HCT116 (cell line): ENCODE measurements around the gene DDX47. TPM values are rescaled to one million over a fixed set of nuclear protein-coding genes. Genes with fewer than 3 reads are reported as not detected.
"Not testable (repeated sequence)": the region's sequence is repeated elsewhere in the genome, so short reads cannot be mapped to it uniquely, and the experiment has no call there.

ENCODE experiments used
- ATAC-seq: fragments of 200-7000 bp; cut with Tn5 transposase; 2 replicates; pipeline ENCODE4 v1.9.1; 2020; ENCODE audit warnings: mild to moderate bottlenecking, moderate library complexity
- BruUV-seq: library from RNA; stranded (reverse); fragments of 400-500 nt; replicated peaks from 2 replicates; lab custom pipeline; 2021; lab: Mats Ljungman, UMichigan
- CTCF ChIA-PET: fragments of 300-600 bp; sonication (Branson Sonifier 250); formaldehyde crosslinking; loops from one replicate; lab custom pipeline; 2021; ENCODE audit warnings: antibody characterized with exemption; lab: Charles Lee
- POLR2A ChIA-PET: fragments of 300-600, 350-600 bp; sonication (Branson Sonifier 250); formaldehyde crosslinking; loops from one replicate; lab custom pipeline; 2021; ENCODE audit warnings: antibody characterized with exemption; lab: Charles Lee
- RAD21 ChIA-PET, 2 experiments: fragments of 300-600 bp; sonication (Branson Sonifier 250); formaldehyde crosslinking; loops; one replicate each; lab custom pipeline; 2023; ENCODE audit warnings: low total read pairs in 2 of 2; ENCODE audit not compliant: uncharacterized antibody in 2 of 2, unreplicated experiment in 2 of 2, low non-redundant PET in 1 of 2; lab: Charles Lee
- DNase-seq: peaks from one replicate; pipeline ENCODE4 v3.0.0-alpha.2; 2010; ENCODE audit warnings: low read depth, low spot score
- H2AFZ ChIP-seq: fragments of 200-600 bp; shearing (Covaris generic), sonication (generic); 2 replicates; pipeline ENCODE4 v1.6.1; 2017; ENCODE audit warnings: low read depth, mixed run types, mixed read lengths, antibody characterized with exemption, low read length; ENCODE audit not compliant: poor library complexity, severe bottlenecking
- H3K27ac ChIP-seq: 2 replicates; pipeline ENCODE4 v1.5.1; 2012; ENCODE audit warnings: low read depth, low read length
- H3K27me3 ChIP-seq: fragments of 200-600 bp; sonication (generic); 2 replicates; pipeline ENCODE4 v1.6.1; 2016; ENCODE audit warnings: mixed run types, low read length, mixed read lengths; ENCODE audit not compliant: insufficient read depth
- H3K36me3 ChIP-seq, 2 experiments: fragments of 200-500 bp in 1 of 2; fragments of 200-600 bp in 1 of 2; sonication (Bioruptor generic) in 1 of 2; sonication (generic) in 1 of 2; 2 replicates each; pipeline versions ENCODE4 v1.5.1 to v1.6.1; 2014 to 2016; ENCODE audit warnings: low read length in 2 of 2, inconsistent platforms in 1 of 2, mixed read lengths in 1 of 2, mixed run types in 1 of 2; ENCODE audit not compliant: insufficient read depth in 2 of 2, control insufficient read depth in 1 of 2
- H3K4me1 ChIP-seq, 2 experiments: fragments of 200-600 bp in 1 of 2; sonication (generic) in 1 of 2; 2 replicates each; pipeline versions ENCODE4 v1.5.1 to v1.6.1; 2012 to 2017; ENCODE audit warnings: low read length in 2 of 2, inconsistent platforms in 1 of 2, mild to moderate bottlenecking in 1 of 2, mixed read lengths in 1 of 2, mixed run types in 1 of 2, moderate library complexity in 1 of 2; ENCODE audit not compliant: insufficient read depth in 2 of 2, control insufficient read depth in 1 of 2
- H3K4me2 ChIP-seq: fragments of 200-600 bp; sonication (generic); 2 replicates; pipeline ENCODE4 v1.6.1; 2017; ENCODE audit warnings: mixed run types, low read length, mixed read lengths
- H3K4me3 ChIP-seq, 2 experiments: fragments of 200-600 bp in 1 of 2; sonication (generic) in 1 of 2; replicated peaks in 1 of 2; 2 replicates each; pipeline ENCODE4 v1.5.1; 2011 to 2016; ENCODE audit warnings: low read length in 2 of 2, control low read depth in 1 of 2, low read depth in 1 of 2, mild to moderate bottlenecking in 1 of 2, mixed read lengths in 1 of 2, mixed run types in 1 of 2
- H3K79me2 ChIP-seq: fragments of 200-600 bp; sonication (generic); 2 replicates; pipeline ENCODE4 v1.6.1; 2017; ENCODE audit warnings: mild to moderate bottlenecking, mixed run types, low read length, moderate library complexity, mixed read lengths; ENCODE audit not compliant: insufficient read depth
- H3K9ac ChIP-seq: fragments of 200-600 bp; sonication (generic); 2 replicates; pipeline ENCODE4 v1.6.1; 2016; ENCODE audit warnings: low read length, mixed read lengths
- H3K9me2 ChIP-seq: fragments of 200-600 bp; sonication (generic), shearing (Covaris generic); 2 replicates; pipeline ENCODE4 v1.6.1; 2017; ENCODE audit warnings: mixed run types, mild to moderate bottlenecking, moderate library complexity; ENCODE audit not compliant: insufficient read depth
- H3K9me3 ChIP-seq, 2 experiments: fragments of 200-500 bp in 1 of 2; fragments of 200-600 bp in 1 of 2; sonication (Bioruptor generic) in 1 of 2; sonication (generic) in 1 of 2; 2 replicates each; pipeline ENCODE4 v1.6.1; 2014 to 2017; ENCODE audit warnings: low read length in 2 of 2, mixed read lengths in 2 of 2, inconsistent platforms in 1 of 2, low read depth in 1 of 2, mild to moderate bottlenecking in 1 of 2, mixed run types in 1 of 2, moderate library complexity in 1 of 2; ENCODE audit not compliant: control insufficient read depth in 1 of 2, insufficient read depth in 1 of 2
- H4K20me1 ChIP-seq: fragments of 200-600 bp; sonication (generic), shearing (Covaris generic); 2 replicates; pipeline ENCODE4 v1.6.1; 2017; ENCODE audit warnings: mixed run types, mild to moderate bottlenecking, moderate library complexity; ENCODE audit not compliant: insufficient read depth
- CBX3 ChIP-seq: IDR thresholded peaks from 2 replicates; pipeline ENCODE4 v1.6.1; 2012; ENCODE audit warnings: low read depth
- CEBPB ChIP-seq: IDR thresholded peaks from 2 replicates; pipeline ENCODE4 v1.6.1; 2012; ENCODE audit warnings: low read depth
- EGR1 ChIP-seq: IDR thresholded peaks from 2 replicates; pipeline ENCODE4 v1.6.1; 2012; ENCODE audit warnings: low read depth
- ELF1 ChIP-seq: IDR thresholded peaks from 2 replicates; pipeline ENCODE4 v1.6.1; 2012; ENCODE audit warnings: low read depth, borderline replicate concordance
- EZH2 ChIP-seq: fragments of 200-600 bp; sonication (generic); IDR thresholded peaks from 2 replicates; pipeline ENCODE4 v1.6.1; 2017; ENCODE audit warnings: antibody characterized with exemption, mixed run types
- EZH2phosphoT487 ChIP-seq: fragments of 200-600 bp; IDR thresholded peaks from 2 replicates; pipeline ENCODE4 v1.6.1; 2018; ENCODE audit warnings: antibody characterized with exemption, borderline replicate concordance
- POLR2AphosphoS5 ChIP-seq: IDR thresholded peaks from 2 replicates; pipeline ENCODE4 v1.6.1; 2011; ENCODE audit warnings: mild to moderate bottlenecking, low read depth, low read length, moderate library complexity
- SIN3A ChIP-seq: IDR thresholded peaks from 2 replicates; pipeline ENCODE4 v1.6.1; 2012; ENCODE audit warnings: low read depth
- SP1 ChIP-seq: IDR thresholded peaks from 2 replicates; pipeline ENCODE4 v1.6.1; 2012; ENCODE audit warnings: low read depth
- TCF7L2 ChIP-seq: IDR thresholded peaks from 2 replicates; pipeline ENCODE4 v1.7.0; 2011; ENCODE audit warnings: borderline replicate concordance, inconsistent platforms; ENCODE audit not compliant: insufficient read depth, insufficient read length; ENCODE audit errors: extremely low read depth
- intact Hi-C: fragments of 100-400 bp; cut with micrococcal nuclease; formaldehyde crosslinking; loops from 2 replicates; pipeline ENCODE4 v1.10.0; 2022
- total RNA-seq: library from RNA; stranded (reverse); gene quantifications from one replicate; pipeline ENCODE4 v1.2.1, GENCODE V29; 2021; ENCODE audit not compliant: unreplicated experiment
- TF ChIP-seq, protein P1 (sequence below), 3 experiments: fragments of 200-600 bp in 1 of 3; sonication (generic) in 1 of 3; IDR thresholded peaks in 2 of 3; conservative IDR thresholded peaks in 1 of 3; 2 replicates each; pipeline ENCODE4 v1.5.1; 2012 to 2017; ENCODE audit warnings: low read depth in 2 of 3, low read length in 2 of 3, antibody characterized with exemption in 1 of 3, borderline replicate concordance in 1 of 3, control low read depth in 1 of 3, mild to moderate bottlenecking in 1 of 3, mixed read lengths in 1 of 3, mixed run types in 1 of 3, moderate library complexity in 1 of 3; ENCODE audit not compliant: insufficient read depth in 1 of 3
- TF ChIP-seq, protein P2 (sequence below): IDR thresholded peaks from 2 replicates; pipeline ENCODE4 v1.6.1; 2012; ENCODE audit warnings: low read depth

DDX47 gene
- total RNA-seq, 1 experiment from 2014 or later: 103 TPM

- ATAC-seq, intact Hi-C loops, H3K27me3 ChIP-seq, H3K9me2 ChIP-seq, H2AFZ ChIP-seq, H4K20me1 ChIP-seq, CTCF ChIA-PET, DNase-seq, H3K9me3 ChIP-seq: not testable (repeated sequence)
- peak overlapping the region; percentile 85 for H3K27ac ChIP-seq
- 0 out of 4 replicates have a peak, but pooled peaks cover 0 to 13% of the 10 kb centered on the region in 2 experiments for H3K36me3 ChIP-seq
- ChIA-PET RAD21 (interaction anchor here in 1 of 2 experiments (3.1 kb wide), 1 partner anchor 52 kb away, joined by 12 read pairs; the partner anchor contains the start of gene GPRC5A), POLR2A (interaction anchor here (3.4 to 5.3 kb wide), 2 partner anchors 33 to 60 kb away, joined by 18 to 30 read pairs; no protein-coding TSS in a partner anchor)
- H3K4me1 ChIP-seq: peaks cover 83 to 94% of the 10 kb centered on the region in 2 experiments
- BruUV-seq: TSS peak; percentile 77
- H3K4me3 ChIP-seq: 0 out of 4 replicates have a peak overlapping the region, but pooled peaks of 1 of the 2 experiments have one; percentile 9
- H3K4me2 ChIP-seq: peak overlapping the region; percentile 77
- peak overlapping the region; percentile 66 for H3K9ac ChIP-seq
- peaks cover 12% of the 10 kb centered on the region for H3K79me2 ChIP-seq
Observed at GRCh38 chr12:12839439-12839838, 26.3 kb downstream of the DDX47 start.

DNA sequence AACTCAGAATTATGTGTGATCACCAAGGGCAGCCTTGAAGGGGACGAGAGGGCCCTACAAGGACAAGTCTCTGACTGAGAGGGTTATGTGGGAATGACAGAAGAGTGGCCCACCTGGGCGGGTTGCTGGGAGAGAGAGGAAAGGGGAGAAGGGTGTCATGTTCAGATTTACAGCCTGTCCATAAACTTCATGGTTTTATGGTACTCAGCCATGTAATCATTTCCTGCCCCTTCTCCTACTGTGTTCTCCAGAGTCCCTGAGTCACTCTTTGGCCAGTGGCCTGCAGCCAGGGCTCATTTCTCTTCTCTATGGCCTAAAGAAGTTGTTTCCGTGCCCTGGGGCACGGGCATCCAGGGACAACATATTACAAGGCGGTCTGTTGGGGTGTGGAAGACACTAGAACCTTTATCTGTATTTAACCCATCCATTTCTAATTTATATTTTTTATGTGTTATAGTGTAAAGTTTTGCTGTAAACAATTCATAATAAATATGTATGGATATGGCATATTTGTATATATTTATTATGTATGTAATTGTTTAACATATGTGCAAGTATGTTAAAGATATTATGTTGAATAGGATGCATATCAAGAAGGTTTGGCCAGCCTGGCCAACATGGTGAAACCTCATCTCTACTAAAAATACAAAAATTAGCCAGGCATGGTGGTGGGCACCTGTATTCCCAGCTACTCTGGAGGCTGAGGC lies 26.9 kb downstream of the DDX47 start:
- H3K9ac ChIP-seq: peak overlapping the region; percentile 66
- intact Hi-C loops: loop anchor here (1.0 to 2.0 kb wide), 2 partner anchors 33 to 51 kb away; partner anchors contain the start of gene GPRC5A
- 0 out of 4 replicates have a peak overlapping the region, but pooled peaks of 1 of the 2 experiments have one; percentile 9 for H3K4me3 ChIP-seq
- DNase-seq (peak; percentile 90), ATAC-seq (peak; percentile 63)
- peaks cover 81 to 92% of the 10 kb centered on the region in 2 experiments for H3K4me1 ChIP-seq
- H4K20me1 ChIP-seq: no peaks in the 10 kb centered on the region
- 0 out of 4 replicates have a peak, but pooled peaks cover 0 to 13% of the 10 kb centered on the region in 2 experiments for H3K36me3 ChIP-seq
- no peaks in the 10 kb centered on the region for H3K9me2 ChIP-seq
- H3K27me3 ChIP-seq: no peaks in the 10 kb centered on the region
- RAD21 ChIA-PET: no interaction called here
- H3K27ac ChIP-seq: peak overlapping the region; percentile 85
- H3K79me2 ChIP-seq: peaks cover 12% of the 10 kb centered on the region
- POLR2A ChIA-PET: interaction anchor here (2.5 kb wide), 1 partner anchor 51 kb away, joined by 7 read pairs; the partner anchor contains the start of gene GPRC5A
- no peaks in the 10 kb centered on the region for H3K9me3 ChIP-seq
- no peak overlapping the region for H2AFZ ChIP-seq
- TSS peak; percentile 29 for BruUV-seq
- peak overlapping the region; percentile 77 for H3K4me2 ChIP-seq
- CTCF ChIA-PET: no interaction called here
- TF ChIP-seq, protein P1, sequence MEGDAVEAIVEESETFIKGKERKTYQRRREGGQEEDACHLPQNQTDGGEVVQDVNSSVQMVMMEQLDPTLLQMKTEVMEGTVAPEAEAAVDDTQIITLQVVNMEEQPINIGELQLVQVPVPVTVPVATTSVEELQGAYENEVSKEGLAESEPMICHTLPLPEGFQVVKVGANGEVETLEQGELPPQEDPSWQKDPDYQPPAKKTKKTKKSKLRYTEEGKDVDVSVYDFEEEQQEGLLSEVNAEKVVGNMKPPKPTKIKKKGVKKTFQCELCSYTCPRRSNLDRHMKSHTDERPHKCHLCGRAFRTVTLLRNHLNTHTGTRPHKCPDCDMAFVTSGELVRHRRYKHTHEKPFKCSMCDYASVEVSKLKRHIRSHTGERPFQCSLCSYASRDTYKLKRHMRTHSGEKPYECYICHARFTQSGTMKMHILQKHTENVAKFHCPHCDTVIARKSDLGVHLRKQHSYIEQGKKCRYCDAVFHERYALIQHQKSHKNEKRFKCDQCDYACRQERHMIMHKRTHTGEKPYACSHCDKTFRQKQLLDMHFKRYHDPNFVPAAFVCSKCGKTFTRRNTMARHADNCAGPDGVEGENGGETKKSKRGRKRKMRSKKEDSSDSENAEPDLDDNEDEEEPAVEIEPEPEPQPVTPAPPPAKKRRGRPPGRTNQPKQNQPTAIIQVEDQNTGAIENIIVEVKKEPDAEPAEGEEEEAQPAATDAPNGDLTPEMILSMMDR (IDR thresholded peaks at IDR 0.05 in 2 of 3, conservative IDR thresholded peaks at IDR 0.05 in 1 of 3; ENCODE audit: borderline replicate concordance in 1 of 3, insufficient read depth in 1 of 3, low read depth in 2 of 3, low read length in 2 of 3): no peak
- TF ChIP-seq TCF7L2 (peak; percentile 74), POLR2AphosphoS5 (peak; percentile 71), ELF1 (no peak; the same call in 1 of the 2 replicates), EZH2phosphoT487 (no peak), CEBPB (peak; percentile 78), EZH2 (no peak), CBX3 (peak; percentile 82), SP1 (peak; percentile 97), SIN3A (peak; percentile 67; the same call in 1 of the 2 replicates), EGR1 (no peak)
- TF ChIP-seq, protein P2, sequence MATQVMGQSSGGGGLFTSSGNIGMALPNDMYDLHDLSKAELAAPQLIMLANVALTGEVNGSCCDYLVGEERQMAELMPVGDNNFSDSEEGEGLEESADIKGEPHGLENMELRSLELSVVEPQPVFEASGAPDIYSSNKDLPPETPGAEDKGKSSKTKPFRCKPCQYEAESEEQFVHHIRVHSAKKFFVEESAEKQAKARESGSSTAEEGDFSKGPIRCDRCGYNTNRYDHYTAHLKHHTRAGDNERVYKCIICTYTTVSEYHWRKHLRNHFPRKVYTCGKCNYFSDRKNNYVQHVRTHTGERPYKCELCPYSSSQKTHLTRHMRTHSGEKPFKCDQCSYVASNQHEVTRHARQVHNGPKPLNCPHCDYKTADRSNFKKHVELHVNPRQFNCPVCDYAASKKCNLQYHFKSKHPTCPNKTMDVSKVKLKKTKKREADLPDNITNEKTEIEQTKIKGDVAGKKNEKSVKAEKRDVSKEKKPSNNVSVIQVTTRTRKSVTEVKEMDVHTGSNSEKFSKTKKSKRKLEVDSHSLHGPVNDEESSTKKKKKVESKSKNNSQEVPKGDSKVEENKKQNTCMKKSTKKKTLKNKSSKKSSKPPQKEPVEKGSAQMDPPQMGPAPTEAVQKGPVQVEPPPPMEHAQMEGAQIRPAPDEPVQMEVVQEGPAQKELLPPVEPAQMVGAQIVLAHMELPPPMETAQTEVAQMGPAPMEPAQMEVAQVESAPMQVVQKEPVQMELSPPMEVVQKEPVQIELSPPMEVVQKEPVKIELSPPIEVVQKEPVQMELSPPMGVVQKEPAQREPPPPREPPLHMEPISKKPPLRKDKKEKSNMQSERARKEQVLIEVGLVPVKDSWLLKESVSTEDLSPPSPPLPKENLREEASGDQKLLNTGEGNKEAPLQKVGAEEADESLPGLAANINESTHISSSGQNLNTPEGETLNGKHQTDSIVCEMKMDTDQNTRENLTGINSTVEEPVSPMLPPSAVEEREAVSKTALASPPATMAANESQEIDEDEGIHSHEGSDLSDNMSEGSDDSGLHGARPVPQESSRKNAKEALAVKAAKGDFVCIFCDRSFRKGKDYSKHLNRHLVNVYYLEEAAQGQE: no peak
